ENCODE measurements around the gene RAB13.

GRCh38 chr1:153945131-153945794, 40.9 kb downstream of the RAB13 start:
- TF ChIP-seq CTCF (IDR thresholded peaks at IDR 0.05; ENCODE audit: borderline replicate concordance, extremely low read depth, low read length, poor library complexity, severe bottlenecking) (no peak), EZH2 (IDR thresholded peaks at IDR 0.05; ENCODE audit: borderline replicate concordance, low read depth, low read length, severe bottlenecking) (no peak)

All from DND-41 (cell line).